ENCODE data around the gene CTR9. TPM values are rescaled to one million over a fixed set of nuclear protein-coding genes. Genes with fewer than 3 reads are reported as not detected.

The CTR9 gene
- total and polyA plus RNA-seq, 2 of the 13 experiments (the other 11 are each of a cell fraction or from before 2014, with no cell fraction given): 6.6 to 22.1 TPM

DNA sequence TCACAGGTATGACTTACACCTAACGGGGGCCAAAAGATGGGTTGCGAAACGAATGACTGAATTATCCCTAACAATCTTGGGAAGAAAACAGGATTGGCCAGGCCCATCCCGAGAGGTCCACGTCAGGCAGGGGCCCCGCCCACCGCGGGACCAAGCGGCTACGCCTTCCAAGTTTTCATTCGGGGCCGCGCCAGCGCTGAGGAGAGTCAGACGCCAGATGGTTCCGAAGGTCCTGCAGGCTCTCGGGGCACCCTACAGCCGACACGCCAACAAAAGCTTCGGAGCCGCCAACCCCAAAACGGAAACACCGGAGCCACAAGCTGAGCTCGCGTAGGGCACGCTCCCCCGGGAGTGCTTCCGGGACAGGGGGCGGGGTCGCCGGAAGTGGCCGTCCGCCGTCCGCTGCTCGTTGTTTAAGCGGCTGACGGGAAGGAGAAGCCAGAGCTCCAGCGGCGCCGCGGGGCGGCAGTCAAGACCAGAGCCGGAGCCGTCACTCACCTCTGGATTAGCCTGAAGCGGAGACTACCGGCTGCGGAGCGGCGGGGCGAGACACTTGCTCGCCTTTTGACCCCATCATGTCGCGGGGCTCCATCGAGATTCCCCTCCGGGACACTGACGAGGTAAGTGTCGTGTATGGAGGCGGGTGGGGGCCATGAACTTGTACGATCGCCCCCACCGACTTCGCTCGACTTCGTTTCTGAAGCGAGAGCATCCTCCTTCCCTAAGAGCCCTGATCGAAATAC lies at the start of gene CTR9 (continued):
- TF ChIP-seq, protein P1, sequence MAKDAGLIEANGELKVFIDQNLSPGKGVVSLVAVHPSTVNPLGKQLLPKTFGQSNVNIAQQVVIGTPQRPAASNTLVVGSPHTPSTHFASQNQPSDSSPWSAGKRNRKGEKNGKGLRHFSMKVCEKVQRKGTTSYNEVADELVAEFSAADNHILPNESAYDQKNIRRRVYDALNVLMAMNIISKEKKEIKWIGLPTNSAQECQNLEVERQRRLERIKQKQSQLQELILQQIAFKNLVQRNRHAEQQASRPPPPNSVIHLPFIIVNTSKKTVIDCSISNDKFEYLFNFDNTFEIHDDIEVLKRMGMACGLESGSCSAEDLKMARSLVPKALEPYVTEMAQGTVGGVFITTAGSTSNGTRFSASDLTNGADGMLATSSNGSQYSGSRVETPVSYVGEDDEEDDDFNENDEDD (CRISPR knock-in tag; IDR thresholded peaks at IDR 0.05; ENCODE audit: borderline replicate concordance): peak; percentile 48; the same call in 1 of the 2 replicates
- TF ChIP-seq, protein P2, sequence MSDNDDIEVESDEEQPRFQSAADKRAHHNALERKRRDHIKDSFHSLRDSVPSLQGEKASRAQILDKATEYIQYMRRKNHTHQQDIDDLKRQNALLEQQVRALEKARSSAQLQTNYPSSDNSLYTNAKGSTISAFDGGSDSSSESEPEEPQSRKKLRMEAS (IDR thresholded peaks at IDR 0.05): peak; percentile 95
- TF ChIP-seq ZNF83 (CRISPR knock-in tag; IDR thresholded peaks at IDR 0.05; ENCODE audit: borderline replicate concordance) (no peak), ZUFSP (CRISPR knock-in tag; IDR thresholded peaks at IDR 0.05; ENCODE audit: borderline replicate concordance) (no peak), MTA1 (CRISPR knock-in tag; IDR thresholded peaks at IDR 0.05; ENCODE audit: borderline replicate concordance) (peak; percentile 77; the same call in 1 of the 2 replicates), ZNF607 (CRISPR knock-in tag; IDR thresholded peaks at IDR 0.05; ENCODE audit: borderline replicate concordance) (peak; percentile 85; the same call in 1 of the 2 replicates), ISX (CRISPR knock-in tag; conservative IDR thresholded peaks at IDR 0.05) (peak; percentile 38; the same call in 1 of the 2 replicates), U2AF1 (optimal IDR thresholded peaks at IDR 0.05; ENCODE audit: low read depth, low read length) (peak; percentile 80), ZNF629 (CRISPR knock-in tag; conservative IDR thresholded peaks at IDR 0.05) (peak; percentile 46), ZGPAT (CRISPR knock-in tag; IDR thresholded peaks at IDR 0.05) (peak; percentile 87), RBM22 (optimal IDR thresholded peaks at IDR 0.05; ENCODE audit: low read length) (no peak)
- TF ChIP-seq, protein P3, sequence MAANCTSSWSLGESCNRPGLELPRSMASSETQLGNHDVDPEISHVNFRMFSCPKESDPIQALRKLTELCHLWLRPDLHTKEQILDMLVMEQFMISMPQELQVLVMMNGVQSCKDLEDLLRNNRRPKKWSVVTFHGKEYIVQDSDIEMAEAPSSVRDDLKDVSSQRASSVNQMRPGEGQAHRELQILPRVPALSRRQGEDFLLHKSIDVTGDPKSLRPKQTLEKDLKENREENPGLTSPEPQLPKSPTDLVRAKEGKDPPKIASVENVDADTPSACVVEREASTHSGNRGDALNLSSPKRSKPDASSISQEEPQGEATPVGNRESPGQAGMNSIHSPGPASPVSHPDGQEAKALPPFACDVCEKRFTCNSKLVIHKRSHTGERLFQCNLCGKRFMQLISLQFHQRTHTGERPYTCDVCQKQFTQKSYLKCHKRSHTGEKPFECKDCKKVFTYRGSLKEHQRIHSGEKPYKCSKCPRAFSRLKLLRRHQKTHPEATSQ (CRISPR knock-in tag; IDR thresholded peaks at IDR 0.05; ENCODE audit: borderline replicate concordance): 0 out of 2 replicates have a peak, but pooled peaks have one; percentile 73
- TF ChIP-seq, protein P4, sequence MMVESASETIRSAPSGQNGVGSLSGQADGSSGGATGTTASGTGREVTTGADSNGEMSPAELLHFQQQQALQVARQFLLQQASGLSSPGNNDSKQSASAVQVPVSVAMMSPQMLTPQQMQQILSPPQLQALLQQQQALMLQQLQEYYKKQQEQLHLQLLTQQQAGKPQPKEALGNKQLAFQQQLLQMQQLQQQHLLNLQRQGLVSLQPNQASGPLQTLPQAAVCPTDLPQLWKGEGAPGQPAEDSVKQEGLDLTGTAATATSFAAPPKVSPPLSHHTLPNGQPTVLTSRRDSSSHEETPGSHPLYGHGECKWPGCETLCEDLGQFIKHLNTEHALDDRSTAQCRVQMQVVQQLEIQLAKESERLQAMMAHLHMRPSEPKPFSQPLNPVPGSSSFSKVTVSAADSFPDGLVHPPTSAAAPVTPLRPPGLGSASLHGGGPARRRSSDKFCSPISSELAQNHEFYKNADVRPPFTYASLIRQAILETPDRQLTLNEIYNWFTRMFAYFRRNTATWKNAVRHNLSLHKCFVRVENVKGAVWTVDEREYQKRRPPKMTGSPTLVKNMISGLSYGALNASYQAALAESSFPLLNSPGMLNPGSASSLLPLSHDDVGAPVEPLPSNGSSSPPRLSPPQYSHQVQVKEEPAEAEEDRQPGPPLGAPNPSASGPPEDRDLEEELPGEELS (CRISPR knock-in tag; IDR thresholded peaks at IDR 0.05): peak; percentile 67; the same call in 1 of the 2 replicates
- TF ChIP-seq, protein P5, sequence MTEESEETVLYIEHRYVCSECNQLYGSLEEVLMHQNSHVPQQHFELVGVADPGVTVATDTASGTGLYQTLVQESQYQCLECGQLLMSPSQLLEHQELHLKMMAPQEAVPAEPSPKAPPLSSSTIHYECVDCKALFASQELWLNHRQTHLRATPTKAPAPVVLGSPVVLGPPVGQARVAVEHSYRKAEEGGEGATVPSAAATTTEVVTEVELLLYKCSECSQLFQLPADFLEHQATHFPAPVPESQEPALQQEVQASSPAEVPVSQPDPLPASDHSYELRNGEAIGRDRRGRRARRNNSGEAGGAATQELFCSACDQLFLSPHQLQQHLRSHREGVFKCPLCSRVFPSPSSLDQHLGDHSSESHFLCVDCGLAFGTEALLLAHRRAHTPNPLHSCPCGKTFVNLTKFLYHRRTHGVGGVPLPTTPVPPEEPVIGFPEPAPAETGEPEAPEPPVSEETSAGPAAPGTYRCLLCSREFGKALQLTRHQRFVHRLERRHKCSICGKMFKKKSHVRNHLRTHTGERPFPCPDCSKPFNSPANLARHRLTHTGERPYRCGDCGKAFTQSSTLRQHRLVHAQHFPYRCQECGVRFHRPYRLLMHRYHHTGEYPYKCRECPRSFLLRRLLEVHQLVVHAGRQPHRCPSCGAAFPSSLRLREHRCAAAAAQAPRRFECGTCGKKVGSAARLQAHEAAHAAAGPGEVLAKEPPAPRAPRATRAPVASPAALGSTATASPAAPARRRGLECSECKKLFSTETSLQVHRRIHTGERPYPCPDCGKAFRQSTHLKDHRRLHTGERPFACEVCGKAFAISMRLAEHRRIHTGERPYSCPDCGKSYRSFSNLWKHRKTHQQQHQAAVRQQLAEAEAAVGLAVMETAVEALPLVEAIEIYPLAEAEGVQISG (CRISPR knock-in tag; IDR thresholded peaks at IDR 0.05): peak; percentile 94
- TF ChIP-seq, protein P6, sequence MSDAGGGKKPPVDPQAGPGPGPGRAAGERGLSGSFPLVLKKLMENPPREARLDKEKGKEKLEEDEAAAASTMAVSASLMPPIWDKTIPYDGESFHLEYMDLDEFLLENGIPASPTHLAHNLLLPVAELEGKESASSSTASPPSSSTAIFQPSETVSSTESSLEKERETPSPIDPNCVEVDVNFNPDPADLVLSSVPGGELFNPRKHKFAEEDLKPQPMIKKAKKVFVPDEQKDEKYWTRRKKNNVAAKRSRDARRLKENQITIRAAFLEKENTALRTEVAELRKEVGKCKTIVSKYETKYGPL (CRISPR knock-in tag; IDR thresholded peaks at IDR 0.05): no peak; the same call in 1 of the 2 replicates

All from HepG2 (cell line).